HL-60 (cell line): ENCODE data around the gene PIP5K1C.

Experiments
- GABPA ChIP-seq: IDR thresholded peaks from 2 replicates; pipeline ENCODE4 v1.6.1; 2012; ENCODE audit warnings: low read depth
- POLR2AphosphoS5 ChIP-seq: IDR thresholded peaks from 2 replicates; pipeline ENCODE4 v1.6.1; 2012; ENCODE audit warnings: low read depth
- TF ChIP-seq, protein P1 (sequence below): IDR thresholded peaks from 2 replicates; pipeline ENCODE4 v1.6.1; 2012; ENCODE audit warnings: low read depth; ENCODE audit not compliant: insufficient replicate concordance
- TF ChIP-seq, protein P2 (sequence below): IDR thresholded peaks from one replicate; pipeline ENCODE4 v1.5.1; 2011; ENCODE audit warnings: low read length, control low read depth, inconsistent platforms; ENCODE audit not compliant: insufficient read depth

DNA sequence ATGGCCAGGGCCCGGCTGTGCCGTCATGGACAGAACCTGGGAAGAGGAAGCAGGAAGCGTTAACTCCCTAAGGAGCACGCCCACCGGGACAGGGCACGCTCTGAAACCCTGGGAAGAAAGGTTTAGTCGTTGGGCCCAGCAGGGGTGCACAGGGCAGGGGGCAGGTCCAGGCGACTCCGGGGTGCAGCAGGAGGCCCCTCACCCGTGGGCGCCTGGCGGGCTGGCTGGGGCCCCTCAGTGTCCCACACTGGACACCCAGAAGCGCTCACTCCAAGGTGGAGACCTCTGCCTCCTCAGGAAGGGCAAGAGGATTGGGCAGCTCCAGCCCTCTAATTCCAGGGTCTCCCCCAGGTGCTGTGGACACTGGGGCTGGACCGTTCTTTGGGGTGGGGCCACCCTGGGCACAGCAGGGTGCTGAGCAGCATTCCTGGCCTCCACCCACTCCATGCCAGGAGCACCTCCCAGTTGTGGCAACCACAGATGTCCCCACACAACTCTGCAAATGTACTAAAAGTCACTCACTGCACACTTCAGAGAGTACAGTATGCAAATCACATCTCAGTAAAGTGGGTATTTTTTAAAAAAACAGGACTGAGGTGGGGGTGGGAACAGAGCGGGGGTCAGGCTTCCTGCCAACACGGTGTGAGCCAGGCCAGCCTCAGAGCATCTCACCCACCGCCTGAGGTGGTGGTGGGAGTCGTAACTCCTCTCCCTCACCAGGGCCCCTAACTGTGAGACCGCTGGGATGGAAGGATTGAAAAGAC is 35.2 kb downstream of the PIP5K1C start:
- TF ChIP-seq, protein P1, sequence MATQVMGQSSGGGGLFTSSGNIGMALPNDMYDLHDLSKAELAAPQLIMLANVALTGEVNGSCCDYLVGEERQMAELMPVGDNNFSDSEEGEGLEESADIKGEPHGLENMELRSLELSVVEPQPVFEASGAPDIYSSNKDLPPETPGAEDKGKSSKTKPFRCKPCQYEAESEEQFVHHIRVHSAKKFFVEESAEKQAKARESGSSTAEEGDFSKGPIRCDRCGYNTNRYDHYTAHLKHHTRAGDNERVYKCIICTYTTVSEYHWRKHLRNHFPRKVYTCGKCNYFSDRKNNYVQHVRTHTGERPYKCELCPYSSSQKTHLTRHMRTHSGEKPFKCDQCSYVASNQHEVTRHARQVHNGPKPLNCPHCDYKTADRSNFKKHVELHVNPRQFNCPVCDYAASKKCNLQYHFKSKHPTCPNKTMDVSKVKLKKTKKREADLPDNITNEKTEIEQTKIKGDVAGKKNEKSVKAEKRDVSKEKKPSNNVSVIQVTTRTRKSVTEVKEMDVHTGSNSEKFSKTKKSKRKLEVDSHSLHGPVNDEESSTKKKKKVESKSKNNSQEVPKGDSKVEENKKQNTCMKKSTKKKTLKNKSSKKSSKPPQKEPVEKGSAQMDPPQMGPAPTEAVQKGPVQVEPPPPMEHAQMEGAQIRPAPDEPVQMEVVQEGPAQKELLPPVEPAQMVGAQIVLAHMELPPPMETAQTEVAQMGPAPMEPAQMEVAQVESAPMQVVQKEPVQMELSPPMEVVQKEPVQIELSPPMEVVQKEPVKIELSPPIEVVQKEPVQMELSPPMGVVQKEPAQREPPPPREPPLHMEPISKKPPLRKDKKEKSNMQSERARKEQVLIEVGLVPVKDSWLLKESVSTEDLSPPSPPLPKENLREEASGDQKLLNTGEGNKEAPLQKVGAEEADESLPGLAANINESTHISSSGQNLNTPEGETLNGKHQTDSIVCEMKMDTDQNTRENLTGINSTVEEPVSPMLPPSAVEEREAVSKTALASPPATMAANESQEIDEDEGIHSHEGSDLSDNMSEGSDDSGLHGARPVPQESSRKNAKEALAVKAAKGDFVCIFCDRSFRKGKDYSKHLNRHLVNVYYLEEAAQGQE: no peak
- TF ChIP-seq, protein P2, sequence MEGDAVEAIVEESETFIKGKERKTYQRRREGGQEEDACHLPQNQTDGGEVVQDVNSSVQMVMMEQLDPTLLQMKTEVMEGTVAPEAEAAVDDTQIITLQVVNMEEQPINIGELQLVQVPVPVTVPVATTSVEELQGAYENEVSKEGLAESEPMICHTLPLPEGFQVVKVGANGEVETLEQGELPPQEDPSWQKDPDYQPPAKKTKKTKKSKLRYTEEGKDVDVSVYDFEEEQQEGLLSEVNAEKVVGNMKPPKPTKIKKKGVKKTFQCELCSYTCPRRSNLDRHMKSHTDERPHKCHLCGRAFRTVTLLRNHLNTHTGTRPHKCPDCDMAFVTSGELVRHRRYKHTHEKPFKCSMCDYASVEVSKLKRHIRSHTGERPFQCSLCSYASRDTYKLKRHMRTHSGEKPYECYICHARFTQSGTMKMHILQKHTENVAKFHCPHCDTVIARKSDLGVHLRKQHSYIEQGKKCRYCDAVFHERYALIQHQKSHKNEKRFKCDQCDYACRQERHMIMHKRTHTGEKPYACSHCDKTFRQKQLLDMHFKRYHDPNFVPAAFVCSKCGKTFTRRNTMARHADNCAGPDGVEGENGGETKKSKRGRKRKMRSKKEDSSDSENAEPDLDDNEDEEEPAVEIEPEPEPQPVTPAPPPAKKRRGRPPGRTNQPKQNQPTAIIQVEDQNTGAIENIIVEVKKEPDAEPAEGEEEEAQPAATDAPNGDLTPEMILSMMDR: no peak
- TF ChIP-seq GABPA (no peak), POLR2AphosphoS5 (no peak)
